Thyroid gland (tissue), 4 donors: ENCODE data around the gene SPTBN1. TPM values are rescaled to one million over a fixed set of nuclear protein-coding genes. Genes with fewer than 3 reads are reported as not detected.

Source experiments
- DNase-seq, 2 donors: peaks; one replicate each; pipeline ENCODE4 v3.0.0-alpha.2; 2019
- H3K27ac ChIP-seq, 3 donors: fragments of 200-600 bp; sonication (generic); 1 replicate in 2 of 3; 2 replicates in 1 of 3; pipeline ENCODE4 v1.5.1; 2016 to 2019; ENCODE audit warnings: mild to moderate bottlenecking in 1 of 3, moderate library complexity in 1 of 3
- H3K27me3 ChIP-seq: fragments of 200-600 bp; sonication (generic); one replicate; pipeline ENCODE4 v1.5.1; 2019
- H3K36me3 ChIP-seq, 2 donors: fragments of 200-600 bp; sonication (generic); one replicate each; pipeline ENCODE4 v1.5.1; 2016 to 2019
- H3K4me1 ChIP-seq, 2 donors: fragments of 200-600 bp; sonication (generic); one replicate each; pipeline ENCODE4 v1.5.1; 2017 to 2019
- H3K4me3 ChIP-seq, 3 donors: fragments of 200-600 bp; sonication (generic); replicated peaks in 1 of 3; 1 replicate in 2 of 3; 2 replicates in 1 of 3; pipeline ENCODE4 v1.5.1; 2016; ENCODE audit warnings: mild to moderate bottlenecking in 1 of 3
- H3K9me3 ChIP-seq: fragments of 200-600 bp; sonication (generic); one replicate; pipeline ENCODE4 v1.5.1; 2017
- POLR2A ChIP-seq, 2 donors: fragments of 450-650 bp; IDR thresholded peaks; one replicate each; pipeline ENCODE4 v1.6.1; 2017; ENCODE audit warnings: antibody characterized with exemption in 2 of 2, mild to moderate bottlenecking in 2 of 2, moderate library complexity in 1 of 2
- WGBS, 2 donors: methylation state at CpG; one replicate each; pipeline ENCODE4 v1.1.5; 2017; 5-methylcytosine and 5-hydroxymethylcytosine counted together
- intact Hi-C: fragments of 100-400 bp; cut with DNase I; formaldehyde crosslinking; loops from one replicate; pipeline ENCODE4 v1.15.1; 2023
- total RNA-seq, 4 donors: library from RNA; depleted of rRNA; stranded (reverse); fragments of >200 nt; gene quantifications; one replicate each; pipeline ENCODE4 v1.2.3, GENCODE V29; 2016
- TF ChIP-seq, protein P1 (sequence below), 6 experiments: fragments of 200-600 bp in 3 of 6; fragments of 450-650 bp in 3 of 6; sonication (generic) in 3 of 6; IDR thresholded peaks; one replicate each; pipeline ENCODE4 v1.5.1; 2016 to 2019; ENCODE audit warnings: antibody characterized with exemption in 6 of 6, mild to moderate bottlenecking in 2 of 6, inconsistent platforms in 1 of 6, moderate library complexity in 1 of 6

SPTBN1 gene
- total RNA-seq, 4 donors from 2014 or later, result 381 to 513 (median 419) TPM

DNA sequence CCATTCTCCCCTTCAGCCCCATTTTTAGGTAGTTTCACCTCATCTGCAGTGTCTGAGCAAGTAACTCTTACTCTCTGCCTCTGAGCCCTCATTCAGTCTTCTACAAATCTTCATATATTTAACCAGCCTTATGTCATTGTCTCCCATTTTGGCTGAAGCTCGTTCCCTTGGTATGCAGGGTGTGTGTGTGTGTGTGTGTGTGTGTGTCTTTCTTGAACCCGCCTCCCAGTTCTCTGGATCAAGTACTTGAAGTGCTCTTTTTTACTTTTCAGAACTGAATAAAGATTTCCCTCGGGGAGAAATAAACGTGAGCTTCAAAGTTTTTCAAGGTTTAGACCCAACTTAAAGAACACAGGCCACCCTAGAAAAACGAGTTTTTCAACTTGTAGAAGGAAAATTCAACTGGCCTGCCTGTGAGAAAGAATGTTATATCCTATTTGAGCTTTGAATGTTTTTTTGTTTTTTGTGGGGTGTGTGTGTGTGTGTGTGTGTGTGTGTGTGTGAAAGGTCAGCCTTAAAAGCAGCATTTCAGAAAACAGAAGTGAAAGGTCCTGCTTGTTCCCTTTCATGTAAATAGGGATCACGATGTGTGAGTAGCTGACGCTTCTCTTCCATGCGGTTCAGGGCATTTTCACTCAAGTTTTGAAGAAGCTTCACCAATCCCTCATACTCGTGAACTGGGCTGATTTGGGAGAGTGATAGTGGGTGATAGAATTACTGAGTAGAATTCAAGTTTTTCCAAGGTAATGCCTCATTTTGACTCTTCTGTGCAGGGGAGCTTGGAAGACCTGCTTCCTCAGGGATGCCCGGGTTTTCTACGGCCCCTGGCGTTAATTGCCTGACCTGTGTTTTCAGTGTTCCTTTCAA, 216.7 kb downstream of the SPTBN1 start:
- peak; percentile 31 to 38 for DNase-seq
- 19 to 23% methylated on average over 12 of the region's 12 CpGs for WGBS, 2 donors
- Histone ChIP-seq H3K4me1 (peaks cover 56 to 69% of the 10 kb centered on the region in 2 donors), H3K9me3 (no peaks in the 10 kb centered on the region), H3K27me3 (no peaks in the 10 kb centered on the region), H3K4me3 (no peak overlapping the region), H3K27ac (peak overlapping the region; percentile 80 to 97 (median 94)), H3K36me3 (peaks cover 8 to 15% of the 10 kb centered on the region in 2 donors)
- intact Hi-C loops, result no loop called here
- TF ChIP-seq, protein P1, sequence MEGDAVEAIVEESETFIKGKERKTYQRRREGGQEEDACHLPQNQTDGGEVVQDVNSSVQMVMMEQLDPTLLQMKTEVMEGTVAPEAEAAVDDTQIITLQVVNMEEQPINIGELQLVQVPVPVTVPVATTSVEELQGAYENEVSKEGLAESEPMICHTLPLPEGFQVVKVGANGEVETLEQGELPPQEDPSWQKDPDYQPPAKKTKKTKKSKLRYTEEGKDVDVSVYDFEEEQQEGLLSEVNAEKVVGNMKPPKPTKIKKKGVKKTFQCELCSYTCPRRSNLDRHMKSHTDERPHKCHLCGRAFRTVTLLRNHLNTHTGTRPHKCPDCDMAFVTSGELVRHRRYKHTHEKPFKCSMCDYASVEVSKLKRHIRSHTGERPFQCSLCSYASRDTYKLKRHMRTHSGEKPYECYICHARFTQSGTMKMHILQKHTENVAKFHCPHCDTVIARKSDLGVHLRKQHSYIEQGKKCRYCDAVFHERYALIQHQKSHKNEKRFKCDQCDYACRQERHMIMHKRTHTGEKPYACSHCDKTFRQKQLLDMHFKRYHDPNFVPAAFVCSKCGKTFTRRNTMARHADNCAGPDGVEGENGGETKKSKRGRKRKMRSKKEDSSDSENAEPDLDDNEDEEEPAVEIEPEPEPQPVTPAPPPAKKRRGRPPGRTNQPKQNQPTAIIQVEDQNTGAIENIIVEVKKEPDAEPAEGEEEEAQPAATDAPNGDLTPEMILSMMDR (IDR thresholded peaks at IDR 0.05), result no peak
- no peak for TF ChIP-seq POLR2A (IDR thresholded peaks at IDR 0.05)

DNA sequence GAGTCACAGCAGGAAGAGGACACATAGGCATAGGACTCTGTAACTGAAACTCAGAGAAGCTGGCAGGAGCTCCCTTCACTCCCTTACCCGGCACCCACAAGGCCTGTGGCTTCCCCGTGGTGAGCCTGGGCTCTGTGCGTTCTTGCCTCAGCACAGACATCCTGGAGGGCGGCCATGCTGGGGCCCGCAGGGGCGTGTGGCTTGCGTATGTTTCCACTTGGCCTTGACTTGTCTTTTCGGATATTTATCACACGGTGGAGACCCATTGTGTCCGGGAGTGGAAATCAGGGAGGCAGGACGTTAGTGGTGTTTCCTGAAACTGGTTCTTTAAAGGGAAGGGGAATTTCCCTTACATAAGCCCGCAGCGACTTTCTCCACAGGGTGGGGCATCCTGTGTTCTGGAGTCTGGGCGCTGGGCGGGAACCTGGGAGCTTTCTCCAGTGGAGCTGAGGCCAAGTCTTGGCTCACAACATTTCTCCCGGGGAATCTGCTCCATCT, 217.4 kb downstream of the SPTBN1 start:
- intact Hi-C loops, result no loop called here
- Histone ChIP-seq H3K4me1 (peaks cover 56 to 68% of the 10 kb centered on the region in 2 donors), H3K36me3 (peaks cover 1 to 10% of the 10 kb centered on the region in 2 donors), H3K27ac (peak overlapping the region; percentile 80 to 97 (median 94)), H3K9me3 (no peaks in the 10 kb centered on the region), H3K27me3 (no peaks in the 10 kb centered on the region), H3K4me3 (no peak overlapping the region)
- 44 to 48% methylated on average over 16 of the region's 16 CpGs for WGBS, 2 donors
- DNase-seq, result peak; percentile 62 to 63
- TF ChIP-seq, protein P1 (IDR thresholded peaks at IDR 0.05), result no peak
- TF ChIP-seq POLR2A (IDR thresholded peaks at IDR 0.05), result no peak

DNA sequence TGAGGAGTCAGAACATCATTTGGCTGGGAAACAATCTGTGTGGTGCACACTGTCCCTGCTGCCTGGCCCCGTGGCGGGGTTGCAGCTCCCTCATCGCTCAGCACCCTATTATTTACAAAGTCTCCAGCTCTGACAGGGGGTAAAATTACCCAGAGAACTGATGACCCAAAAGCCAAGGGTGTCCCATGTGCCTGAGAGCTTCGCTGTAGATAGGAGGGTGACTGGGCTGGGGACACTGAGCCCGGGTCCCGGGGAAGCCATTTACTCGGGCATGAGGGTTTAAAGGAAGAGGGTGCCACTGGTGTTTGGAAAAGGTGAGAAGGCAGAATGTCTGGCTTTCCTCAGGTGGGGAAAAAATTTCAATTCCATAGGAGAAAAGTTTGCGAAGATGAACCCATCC, 219.2 kb downstream of the SPTBN1 start:
- Histone ChIP-seq H3K9me3 (no peaks in the 10 kb centered on the region), H3K4me1 (peaks cover 50 to 57% of the 10 kb centered on the region in 2 donors), H3K36me3 (no peaks in the 10 kb centered on the region), H3K27ac (peak overlapping the region in 2 of 3 donors; percentile 40 to 97), H3K4me3 (no peak overlapping the region), H3K27me3 (no peaks in the 10 kb centered on the region)
- WGBS, 2 donors, result 54 to 78% methylated on average over 8 of the region's 8 CpGs
- intact Hi-C loops, result no loop called here
- DNase-seq, result peak; percentile 14 to 27
- no peak for TF ChIP-seq POLR2A (IDR thresholded peaks at IDR 0.05)
- TF ChIP-seq, protein P1 (IDR thresholded peaks at IDR 0.05), result no peak

DNA sequence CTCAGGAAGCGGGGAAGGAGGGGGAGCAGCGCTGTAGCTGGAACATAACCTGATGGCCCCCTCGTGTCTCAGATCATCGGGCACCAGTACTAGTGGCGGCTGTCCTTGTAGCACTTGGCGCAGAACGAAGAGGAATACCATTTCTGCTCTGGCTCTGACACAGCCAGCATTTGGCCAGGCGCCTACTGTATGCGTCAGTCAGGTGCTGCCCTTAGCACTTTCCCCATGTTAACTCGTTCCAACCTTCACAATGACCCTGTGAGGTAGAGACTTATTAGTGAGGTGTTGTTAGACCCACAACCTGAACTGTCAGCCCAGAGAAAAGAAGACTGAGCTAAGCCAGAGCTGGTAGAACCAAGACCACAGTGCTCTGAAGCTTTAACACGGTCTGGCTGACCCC, 219.6 kb downstream of the SPTBN1 start:
- Histone ChIP-seq H3K36me3 (no peaks in the 10 kb centered on the region), H3K27me3 (no peaks in the 10 kb centered on the region), H3K4me1 (peaks cover 46 to 54% of the 10 kb centered on the region in 2 donors), H3K9me3 (no peaks in the 10 kb centered on the region), H3K4me3 (no peak overlapping the region), H3K27ac (peak overlapping the region; percentile 60 to 73 (median 62))
- intact Hi-C loops, result no loop called here
- peak; percentile 95 to 96 for DNase-seq
- WGBS, 2 donors, result 23 to 43% methylated on average over 11 of the region's 11 CpGs
- no peak for TF ChIP-seq POLR2A (IDR thresholded peaks at IDR 0.05)
- TF ChIP-seq, protein P1 (IDR thresholded peaks at IDR 0.05), result no peak

DNA sequence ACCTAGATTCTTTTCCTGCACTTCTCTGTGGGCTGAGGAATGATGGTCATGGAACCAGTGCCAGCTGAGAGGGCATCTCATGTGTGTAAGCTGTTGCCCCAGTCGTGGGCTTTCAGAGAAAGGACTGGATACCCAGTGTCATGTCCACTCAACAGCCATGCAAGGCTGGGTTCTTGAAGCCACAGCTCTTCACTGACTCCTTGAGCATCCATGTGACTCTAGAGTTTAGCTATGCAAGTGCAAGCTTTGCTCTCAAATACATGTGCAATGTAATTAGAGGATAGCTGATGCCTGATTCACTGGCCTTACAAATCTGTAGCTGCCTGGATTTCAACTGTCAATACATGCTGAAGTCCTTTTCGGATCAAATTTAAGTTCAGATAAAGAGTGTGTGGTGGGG, 220.5 kb downstream of the SPTBN1 start:
- Histone ChIP-seq H3K9me3 (no peaks in the 10 kb centered on the region), H3K4me3 (no peak overlapping the region), H3K27ac (peak overlapping the region; percentile 23 to 73 (median 62)), H3K36me3 (no peaks in the 10 kb centered on the region), H3K4me1 (peaks cover 46 to 54% of the 10 kb centered on the region in 2 donors), H3K27me3 (no peaks in the 10 kb centered on the region)
- intact Hi-C loops, result no loop called here
- DNase-seq, result peak; percentile 67 to 70
- TF ChIP-seq, protein P1 (IDR thresholded peaks at IDR 0.05), result no peak
- TF ChIP-seq POLR2A (IDR thresholded peaks at IDR 0.05), result no peak
- 28 to 32% methylated on average over 2 of the region's 2 CpGs for WGBS, 2 donors
